HG02642 (cell line): Measurements from ENCODE around the gene CA4.

ENCODE experiments used
- ATAC-seq: cut with Tn5 transposase; IDR thresholded peaks from one replicate; pipeline ENCODE4 v1.9.1; 2021; ENCODE audit warnings: mild to moderate bottlenecking; ENCODE audit not compliant: unreplicated experiment, poor library complexity

The CA4 gene

DNA sequence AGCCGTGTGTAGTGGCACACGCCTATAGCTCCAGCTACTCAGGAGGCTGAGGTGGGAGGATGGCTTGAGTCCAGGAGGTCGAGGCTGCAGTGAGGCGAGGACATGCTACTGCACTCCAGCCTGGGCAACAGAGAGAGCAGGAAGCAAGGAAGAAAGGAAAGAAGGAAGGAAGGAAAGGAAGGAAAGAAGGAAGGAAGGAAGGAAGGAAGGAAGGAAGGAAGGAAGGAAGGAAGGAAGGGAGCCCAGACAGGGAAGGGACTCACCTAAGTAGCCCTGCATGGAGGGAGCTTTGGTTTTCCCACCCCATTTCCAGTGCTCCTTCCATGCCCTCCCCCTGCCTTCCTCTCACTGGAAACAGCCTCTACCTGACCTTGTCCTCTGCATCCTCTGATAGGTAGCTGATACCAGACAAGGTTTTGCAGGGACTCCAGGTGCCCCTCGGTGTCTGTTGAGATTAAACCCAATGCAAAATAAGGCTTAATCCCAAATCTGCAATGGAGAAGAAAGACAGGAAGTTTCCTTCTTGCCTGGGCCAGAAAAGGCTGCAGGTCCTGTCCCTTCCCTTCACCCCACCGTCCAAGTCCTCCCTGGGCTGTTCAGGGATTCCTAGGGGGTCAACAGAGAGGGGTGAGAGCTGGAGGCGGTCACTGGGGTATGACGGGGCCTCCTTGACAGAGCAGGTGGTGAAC lies 21.5 kb upstream of the CA4 start:
- ATAC-seq, result no peak

DNA sequence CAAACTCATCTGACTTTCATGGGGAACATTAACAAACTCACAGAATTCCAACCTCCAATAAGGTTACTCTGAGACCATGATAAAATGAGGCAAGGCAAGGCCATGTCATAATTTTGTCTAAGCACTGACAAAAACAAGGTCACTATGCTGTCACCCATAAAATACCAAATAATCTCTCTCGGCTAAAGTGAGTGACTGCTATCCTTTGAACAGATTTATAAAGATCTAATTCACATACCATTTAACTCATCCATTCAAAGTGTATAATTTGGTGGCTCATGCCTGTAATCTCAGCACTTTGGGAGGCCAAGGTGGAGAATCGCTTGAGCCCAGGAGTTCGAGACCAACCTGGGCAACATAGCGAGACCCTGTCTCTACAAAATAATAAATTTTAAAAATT lies 20.6 kb upstream of the CA4 start:
- no peak for ATAC-seq

DNA sequence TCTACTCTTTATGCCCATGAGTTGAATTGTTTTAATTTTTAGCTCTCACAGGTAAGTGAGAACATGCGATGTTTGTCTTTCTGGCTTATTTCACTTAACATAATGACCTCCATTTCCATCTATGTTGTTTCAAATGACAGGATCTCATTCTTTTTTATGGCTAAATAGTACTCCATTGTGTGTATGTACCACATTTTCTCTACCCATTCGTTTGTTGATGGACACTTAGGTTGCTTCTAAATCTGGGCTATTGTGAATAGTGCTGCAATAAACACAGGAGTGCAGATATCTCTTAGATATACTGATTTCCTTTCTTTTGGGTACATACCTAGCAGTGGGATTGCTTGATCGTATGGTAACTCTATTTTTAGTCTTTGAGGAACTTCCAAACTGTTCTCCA lies 19.3 kb upstream of the CA4 start:
- no peak for ATAC-seq

DNA sequence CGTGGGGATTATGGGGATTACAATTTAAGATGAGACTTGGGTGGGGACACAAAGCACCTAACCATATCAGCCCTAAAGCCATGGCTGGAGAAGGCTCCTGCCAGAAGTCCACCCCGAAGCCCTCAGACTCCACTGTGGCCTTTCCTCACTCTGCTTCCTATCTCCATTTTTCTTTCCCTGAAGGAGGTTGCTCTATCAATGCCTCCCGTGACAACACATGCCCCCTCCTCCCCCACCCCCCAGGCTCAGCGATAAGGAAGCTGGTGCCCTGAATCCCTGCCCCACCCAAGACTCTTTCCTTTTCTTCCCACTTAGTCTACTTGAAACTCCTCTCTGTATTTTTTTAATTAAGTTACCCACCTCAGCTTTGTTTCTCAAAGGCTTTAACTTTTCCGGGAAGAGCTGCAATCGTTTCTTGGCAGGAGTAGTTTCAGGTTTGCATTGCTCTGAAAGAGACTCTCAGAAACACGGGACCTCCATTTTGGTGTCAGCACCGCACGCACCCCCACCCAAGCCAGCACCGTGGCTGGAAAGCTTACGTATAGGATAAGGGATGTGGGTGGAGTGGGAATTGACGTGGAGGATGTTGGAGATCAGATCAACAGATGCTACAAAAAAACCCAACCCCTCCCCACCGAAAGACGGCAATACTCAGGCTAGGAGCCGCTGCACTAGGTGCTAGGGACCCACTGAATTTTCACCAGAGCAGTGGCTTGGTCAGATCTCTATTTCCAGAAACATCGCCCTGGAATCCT lies 15.2 kb upstream of the CA4 start:
- ATAC-seq, result peak; percentile 6

DNA sequence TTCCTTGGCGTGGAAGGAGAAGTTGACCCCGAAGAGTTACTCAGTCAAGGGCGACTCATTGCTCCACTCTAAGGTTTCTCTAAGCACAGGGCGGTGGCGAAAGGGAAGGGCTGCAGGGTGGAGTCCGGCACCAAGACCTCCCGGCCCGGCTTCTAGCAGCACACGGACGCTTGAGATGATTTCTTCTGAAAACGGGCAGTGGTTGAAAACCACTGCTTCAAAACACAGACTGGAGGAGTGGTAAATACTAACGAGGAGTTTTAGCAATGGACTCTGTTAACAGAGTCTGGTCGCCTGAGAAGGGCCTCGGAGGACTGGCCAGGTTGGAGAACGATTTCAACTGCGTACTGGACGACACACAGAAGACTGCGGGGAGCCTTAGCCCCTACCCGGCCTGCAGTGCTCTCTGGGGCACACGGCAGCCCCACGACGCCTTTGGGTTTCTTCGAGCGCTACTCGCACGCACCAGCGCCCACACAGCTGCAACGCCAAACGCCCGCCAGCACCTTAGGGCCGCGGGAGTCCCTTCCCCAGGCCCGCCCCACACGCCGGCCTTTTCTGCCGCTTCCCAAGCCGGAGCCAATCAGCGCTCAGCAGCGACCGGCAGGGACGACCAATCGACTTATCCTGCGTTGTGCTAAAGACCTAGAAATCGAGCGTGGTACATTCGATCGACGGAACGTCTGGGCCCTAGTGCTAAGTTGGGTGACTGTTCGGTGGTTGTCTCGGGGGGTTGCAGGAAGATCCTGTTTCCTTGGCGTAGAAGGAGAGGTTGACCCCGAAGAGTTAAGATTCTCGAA lies 14.4 kb upstream of the CA4 start:
- peak; percentile 90 for ATAC-seq

DNA sequence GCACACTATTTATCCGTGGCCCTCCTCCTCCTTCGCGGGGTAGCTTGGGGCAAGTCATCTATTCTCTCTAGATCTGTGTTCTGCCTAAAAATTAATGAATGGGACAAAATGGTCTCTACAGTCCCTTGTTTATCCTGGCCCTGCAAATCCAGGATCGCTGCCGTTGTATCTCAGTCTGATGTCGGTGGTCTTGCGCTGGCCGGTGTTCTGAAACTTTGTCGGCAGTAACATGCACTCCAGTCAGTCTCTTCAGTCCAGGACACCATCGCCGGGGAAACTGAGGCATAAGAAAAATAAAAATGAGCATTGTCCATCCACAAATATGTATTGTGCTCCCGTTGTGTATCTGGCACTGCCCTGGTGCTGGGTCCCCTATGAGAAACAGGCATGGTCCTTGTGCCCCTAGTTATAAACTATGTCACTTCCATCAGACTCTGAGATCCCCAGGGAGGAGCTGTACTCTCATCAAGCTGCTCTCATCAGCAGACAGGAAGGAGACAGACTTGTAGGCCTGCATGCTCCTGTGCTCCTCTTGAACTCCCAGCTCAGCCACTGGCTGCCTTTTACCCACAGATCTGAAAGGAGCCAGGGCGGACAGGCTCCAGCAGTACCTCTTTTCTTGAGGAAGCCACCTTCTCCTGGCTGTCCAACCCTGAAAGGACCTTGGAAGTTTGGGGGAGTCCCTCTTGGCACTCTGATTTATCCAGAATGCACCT lies 13.7 kb upstream of the CA4 start:
- ATAC-seq, result no peak

DNA sequence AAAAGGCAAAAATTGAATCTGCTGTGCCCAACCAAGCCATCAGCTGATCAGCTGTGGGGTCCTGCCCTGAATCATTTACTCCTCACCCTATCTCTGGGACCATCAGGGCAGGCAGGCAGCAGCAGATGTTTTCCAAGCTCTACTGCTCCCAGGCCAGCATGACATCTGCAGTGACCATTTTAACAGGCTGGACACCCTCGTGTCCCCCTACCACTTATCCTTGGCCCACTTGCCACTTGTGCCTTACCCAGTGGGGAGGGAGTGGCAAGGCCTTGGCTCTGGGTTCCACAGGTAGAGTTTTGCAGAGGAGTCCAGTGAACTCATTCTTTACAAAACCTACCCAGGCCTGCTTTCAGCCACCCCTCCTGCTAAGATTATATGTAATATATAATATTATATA lies 12.0 kb upstream of the CA4 start:
- ATAC-seq, result no peak

DNA sequence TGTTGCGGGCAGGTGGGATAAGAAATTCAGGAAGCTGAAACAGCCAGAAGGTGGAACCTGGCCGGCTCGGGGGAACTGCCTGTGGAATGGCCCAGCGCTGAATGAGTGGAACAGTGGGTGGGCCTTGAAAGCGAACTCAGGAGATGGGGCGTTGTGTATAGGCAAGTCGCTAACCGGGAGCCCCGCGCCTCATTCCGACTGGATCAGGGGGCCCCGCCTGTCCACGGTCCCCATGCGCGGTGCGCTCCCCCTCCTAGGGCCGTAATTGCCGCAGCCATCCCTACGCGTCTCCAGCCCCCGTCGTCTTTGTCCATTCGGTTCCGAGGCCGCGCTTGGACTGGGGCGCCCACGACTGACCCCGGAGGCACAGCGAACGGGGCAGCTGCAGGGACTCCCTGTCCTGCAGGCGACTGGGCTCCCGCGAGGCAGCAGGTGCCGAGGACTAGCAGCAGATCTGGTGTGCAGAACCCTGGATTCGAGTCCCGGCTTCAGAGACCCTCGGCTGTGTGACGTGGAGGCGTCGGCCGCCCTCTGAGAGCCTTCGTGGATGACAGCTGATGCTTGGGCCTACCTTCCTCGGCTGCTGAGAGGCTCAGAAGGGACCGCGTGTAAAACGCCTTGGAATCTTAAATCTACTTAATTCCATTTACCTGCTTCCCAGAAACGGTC lies 10.9 kb upstream of the CA4 start:
- ATAC-seq, result no peak

DNA sequence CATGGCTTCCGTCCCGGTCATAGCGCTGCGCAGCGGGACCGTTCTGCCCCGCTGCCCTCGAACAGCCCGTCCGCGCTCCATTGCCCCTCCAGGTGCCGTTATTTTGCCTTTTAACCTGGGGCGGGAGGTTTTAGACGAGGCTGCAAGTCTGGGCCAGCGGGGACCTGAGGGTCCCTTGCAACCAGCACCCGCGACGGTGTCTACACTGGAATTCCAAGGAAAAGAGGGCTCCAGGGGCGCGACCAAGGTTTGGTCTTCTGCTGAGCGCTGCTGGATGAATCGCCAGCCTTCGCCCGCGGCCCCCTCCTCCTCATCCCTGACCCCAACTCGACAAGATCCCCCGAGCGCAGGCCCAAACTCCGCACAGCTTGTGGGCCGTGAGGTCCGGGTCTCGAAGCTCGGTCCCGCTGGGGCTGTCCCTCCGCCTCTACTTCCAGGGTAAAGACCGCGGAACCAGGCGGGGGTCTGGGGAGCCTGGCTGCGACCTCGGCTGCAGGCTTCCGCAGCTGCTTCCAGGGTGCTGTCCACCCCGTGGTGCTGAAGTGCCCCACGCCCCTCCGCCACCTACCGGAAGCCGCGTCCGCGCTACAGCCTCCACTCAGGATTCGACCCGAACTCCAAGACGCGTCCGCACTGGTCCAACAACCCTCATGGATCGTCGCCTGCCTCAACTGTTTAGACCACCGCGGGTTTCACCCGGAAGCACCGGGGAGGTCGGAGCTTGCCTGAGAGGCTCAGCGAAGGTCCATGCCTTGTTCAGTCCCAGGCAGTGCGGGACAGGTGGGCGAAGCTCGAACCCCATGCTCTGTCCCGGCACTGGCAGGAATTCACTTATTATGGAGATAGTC lies 10.1 kb upstream of the CA4 start:
- ATAC-seq, result no peak

DNA sequence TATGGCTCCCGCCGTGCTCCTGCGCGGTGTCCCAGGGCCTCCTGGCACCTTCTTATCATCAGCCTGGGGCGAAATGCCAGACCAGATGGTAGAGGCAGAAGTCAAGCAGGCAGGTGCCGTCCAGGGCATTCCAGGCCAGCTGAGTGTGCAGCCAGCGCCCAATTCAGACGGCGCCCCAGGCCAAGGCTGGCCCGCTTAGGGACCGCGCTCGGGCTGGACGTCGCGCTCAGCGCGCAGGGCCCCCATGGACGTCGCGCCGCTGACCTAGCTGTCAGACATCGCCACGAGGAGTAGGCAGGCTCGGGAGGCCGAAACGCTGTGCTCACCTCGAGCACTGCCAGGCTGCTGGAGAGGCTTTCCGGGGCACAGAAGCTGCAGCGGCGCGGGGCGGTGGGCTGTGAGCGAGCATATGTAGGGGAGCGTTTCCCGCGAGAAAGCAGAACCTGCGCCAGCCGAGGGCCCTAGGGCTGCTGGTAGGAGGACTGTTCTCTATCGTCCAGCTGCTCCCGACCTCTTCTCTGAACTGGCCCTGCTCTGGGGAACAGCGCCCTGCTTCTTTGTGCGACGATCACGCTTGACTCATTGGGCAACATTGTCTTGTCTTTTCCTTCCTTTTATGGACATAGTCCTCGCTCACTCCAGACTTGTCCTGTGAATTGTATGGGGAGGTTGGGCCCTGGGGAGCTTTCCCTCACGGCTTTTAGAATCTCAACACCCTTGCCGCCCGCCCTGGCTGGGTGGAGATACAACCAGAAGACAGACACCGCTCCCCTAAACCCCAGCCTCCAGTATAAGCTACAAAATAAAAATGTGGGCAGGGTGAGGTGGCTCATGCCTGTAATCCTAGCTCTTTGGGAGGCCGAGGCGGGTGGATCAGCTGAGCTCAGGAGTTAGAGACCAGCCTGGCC lies 8.4 kb upstream of the CA4 start:
- no peak for ATAC-seq

DNA sequence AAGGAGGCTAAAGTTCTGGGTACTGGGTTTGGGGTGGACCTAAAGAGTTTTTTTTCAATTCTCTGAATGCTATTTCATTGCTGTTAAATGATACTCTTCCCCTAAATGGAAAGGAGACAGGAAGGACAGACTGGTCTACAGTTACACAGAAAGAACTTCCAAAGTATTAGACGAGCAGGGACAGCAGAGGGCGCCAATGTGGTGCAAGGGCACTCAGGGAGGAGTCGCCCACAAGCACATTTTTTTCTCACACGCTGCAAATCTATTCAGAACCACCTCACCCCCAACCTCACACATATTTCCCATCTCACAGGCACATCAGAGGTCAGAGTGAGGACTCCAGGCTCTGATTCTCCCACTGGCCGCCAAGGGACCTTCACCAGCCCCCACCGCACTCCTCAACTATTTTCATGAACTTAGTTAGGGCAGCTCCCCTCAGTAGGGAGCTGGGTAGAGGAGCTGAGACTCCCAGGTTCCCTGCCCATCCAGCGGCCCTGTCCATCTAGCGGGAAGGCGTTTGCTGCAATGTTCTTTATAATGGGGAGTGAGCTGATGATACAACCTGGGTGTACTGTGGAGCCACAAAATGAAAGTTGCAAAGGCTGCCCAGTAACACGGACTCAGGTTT lies 6.8 kb upstream of the CA4 start:
- ATAC-seq, result peak; percentile 58

DNA sequence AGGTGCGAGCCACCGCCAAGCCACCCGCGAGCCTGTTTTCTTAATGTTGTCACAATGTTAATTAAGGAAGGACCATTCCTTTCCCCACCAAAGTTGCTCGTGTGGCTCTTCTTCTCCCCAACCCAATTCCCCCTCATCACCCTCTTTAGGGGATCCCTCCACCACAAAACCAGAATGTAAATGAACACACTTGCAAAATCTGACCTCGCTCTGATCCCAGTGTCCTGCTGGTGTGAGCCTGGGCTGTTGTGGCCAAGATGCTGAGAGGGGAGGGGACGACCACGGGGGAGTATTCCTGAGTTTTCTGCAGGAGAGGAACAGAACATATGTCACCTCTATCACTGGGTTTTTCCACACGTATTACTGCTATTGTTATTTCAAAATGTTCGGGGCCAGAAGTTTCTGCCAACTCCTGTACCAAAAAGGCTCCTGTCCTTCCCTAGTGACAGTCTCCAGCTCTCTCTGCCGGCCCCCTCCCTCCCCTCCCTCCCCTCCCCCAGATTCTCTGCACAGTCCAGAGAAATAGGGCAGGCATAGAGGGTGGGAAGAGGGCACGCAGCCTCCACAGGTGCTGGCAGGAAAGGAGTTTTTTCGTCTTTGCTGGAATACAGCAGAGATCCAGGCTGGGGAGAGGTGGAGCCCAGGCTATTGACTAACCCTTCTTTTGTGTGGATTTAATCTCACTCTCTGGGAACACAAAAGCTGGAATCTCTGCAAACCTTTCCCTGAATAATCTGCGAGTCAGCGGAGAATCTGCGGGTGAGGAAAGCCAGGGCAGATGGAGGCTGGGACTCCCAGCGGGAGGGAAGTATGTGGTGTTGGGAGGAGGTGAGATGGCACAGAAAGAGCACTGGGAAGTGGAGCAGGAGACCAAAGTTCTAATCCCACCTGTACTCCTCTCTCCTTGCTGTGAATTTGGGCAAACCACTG lies 4.5 kb upstream of the CA4 start:
- ATAC-seq, result no peak

DNA sequence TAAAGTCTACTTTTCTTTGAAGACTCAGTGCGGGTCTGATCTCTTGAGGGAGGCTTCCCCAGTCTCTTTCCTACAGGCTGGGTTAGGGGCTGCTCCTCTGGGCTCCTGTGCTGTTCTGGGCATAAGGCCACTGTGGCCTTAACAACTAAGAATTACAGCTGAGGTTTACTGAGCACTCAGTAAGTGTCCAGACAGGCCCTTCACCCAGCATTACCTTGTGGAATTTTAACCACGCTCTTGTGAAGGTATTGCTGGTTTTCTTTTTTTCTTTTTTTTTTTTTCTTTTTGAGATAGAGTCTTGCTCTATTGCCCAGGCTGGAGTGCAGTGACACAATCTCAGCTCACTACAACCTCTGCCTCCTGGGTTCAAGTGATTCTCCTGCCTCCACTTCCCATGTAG lies 3.6 kb upstream of the CA4 start:
- no peak for ATAC-seq

DNA sequence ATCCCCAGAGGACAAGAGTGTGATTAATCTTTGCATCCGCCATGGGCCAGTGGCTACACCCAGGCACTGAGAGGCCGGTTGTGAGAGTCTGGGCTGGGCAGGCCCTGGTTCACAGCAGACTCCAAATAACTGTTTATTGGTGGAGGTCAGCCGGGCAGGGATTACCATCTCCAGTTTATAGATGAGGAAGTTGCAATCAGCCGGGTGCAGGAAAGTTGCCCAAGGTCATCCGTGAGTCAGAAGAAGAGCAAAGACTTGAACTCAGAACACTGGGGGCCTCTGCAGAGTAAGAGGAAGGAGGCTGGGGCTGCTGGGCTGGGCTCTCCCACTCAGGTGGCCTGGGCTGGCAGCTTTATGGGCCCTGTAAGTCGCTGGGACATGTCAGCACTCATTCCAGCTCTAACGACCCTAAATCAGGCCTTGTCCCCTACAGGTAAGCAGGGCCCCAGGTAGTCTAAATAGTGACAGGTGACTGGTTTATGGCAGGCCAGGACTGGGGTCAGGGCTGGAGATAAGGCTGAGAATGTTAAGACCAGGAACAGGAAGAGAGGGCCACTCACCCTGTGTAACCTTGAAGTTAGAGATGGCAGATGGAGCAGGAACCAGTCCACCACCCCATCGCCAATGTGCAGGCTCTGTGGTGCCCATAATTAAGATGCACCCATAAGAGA lies 2.1 kb upstream of the CA4 start:
- ATAC-seq, result no peak

DNA sequence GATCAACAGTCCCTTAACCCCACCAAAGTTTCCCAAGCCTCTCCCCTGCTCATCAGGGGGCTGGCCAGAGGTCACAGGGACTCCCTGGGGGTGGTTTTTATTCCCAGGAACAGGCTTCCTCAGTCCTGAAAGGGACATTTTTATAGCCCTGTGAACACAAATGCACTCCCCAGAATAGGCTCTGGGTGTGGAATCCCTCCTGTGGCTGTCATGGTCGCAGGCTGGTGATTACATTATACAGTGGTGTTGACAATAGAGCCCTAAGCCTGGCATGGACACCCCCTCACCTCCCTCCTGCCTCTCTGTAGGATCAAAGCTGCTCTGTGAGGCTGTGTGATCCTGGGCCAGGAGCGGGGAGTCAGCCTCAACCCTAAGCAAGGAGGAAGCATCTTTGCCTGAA lies 1.4 kb upstream of the CA4 start:
- ATAC-seq, result no peak

DNA sequence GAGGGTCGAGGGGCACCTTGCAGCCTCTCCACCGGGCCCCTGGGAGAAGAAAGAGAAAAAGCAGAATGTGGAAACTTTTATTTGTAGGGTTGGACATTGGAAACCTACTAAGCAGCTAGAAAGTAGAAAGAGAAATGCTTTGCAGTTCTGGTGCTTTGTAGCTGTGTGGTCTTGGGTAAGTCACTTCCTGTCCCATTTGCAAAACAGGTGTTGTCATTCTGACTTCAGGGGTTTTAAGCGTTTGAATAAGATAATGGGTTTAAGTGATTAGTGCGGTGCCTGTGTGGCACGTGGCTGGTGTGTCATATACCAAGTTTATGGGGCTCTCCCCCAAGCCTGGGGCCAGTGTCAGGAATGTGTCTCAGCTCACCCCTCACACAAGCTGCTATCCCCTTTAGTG lies 1.6 kb downstream of the CA4 start:
- ATAC-seq, result no peak
